Mesenchymal stem cell (in vitro differentiated cells and primary cell): ENCODE data around the gene TTC33.
A peak's percentile ranks its signal among the peaks of the same experiment; 100 is the strongest.

Experiments used
- DNase-seq: peaks from one replicate; pipeline ENCODE4 v3.0.0-alpha.2; 2013
- H2AFZ ChIP-seq: one replicate; pipeline ENCODE4 v1.6.1; 2013; ENCODE audit warnings: low read depth, mild to moderate bottlenecking, control low read depth, inconsistent platforms, low read length, moderate library complexity
- H2AK5ac ChIP-seq: 2 replicates; pipeline ENCODE4 v1.6.1; 2013; ENCODE audit warnings: low read length, moderate library complexity, mild to moderate bottlenecking, inconsistent platforms; ENCODE audit not compliant: severe bottlenecking
- H2BK120ac ChIP-seq: one replicate; pipeline ENCODE4 v1.6.1; 2013; ENCODE audit warnings: low read depth, mild to moderate bottlenecking, inconsistent platforms, low read length, moderate library complexity
- H2BK12ac ChIP-seq, 2 experiments: one replicate each; pipeline ENCODE4 v1.6.1; 2013; ENCODE audit warnings: inconsistent platforms in 2 of 2, low read length in 2 of 2, mild to moderate bottlenecking in 2 of 2, moderate library complexity in 2 of 2, control low read depth in 1 of 2
- H2BK15ac ChIP-seq: one replicate; pipeline ENCODE4 v1.6.1; 2013; ENCODE audit warnings: mild to moderate bottlenecking, low read depth, inconsistent platforms; ENCODE audit not compliant: poor library complexity, severe bottlenecking
- H2BK5ac ChIP-seq: 2 replicates; pipeline ENCODE4 v1.6.1; 2013; ENCODE audit warnings: low read depth, mild to moderate bottlenecking, low read length, control low read depth, inconsistent platforms; ENCODE audit not compliant: poor library complexity, severe bottlenecking
- H3K14ac ChIP-seq, 2 experiments: one replicate each; pipeline ENCODE4 v1.6.1; 2013; ENCODE audit warnings: inconsistent platforms in 2 of 2, low read length in 2 of 2, control low read depth in 1 of 2, mild to moderate bottlenecking in 1 of 2, moderate library complexity in 1 of 2
- H3K18ac ChIP-seq, 2 experiments: one replicate each; pipeline ENCODE4 v1.6.1; 2013; ENCODE audit warnings: inconsistent platforms in 2 of 2, low read length in 2 of 2, control low read depth in 1 of 2, low read depth in 1 of 2, mild to moderate bottlenecking in 1 of 2
- H3K23ac ChIP-seq, 2 experiments: one replicate each; pipeline ENCODE4 v1.6.1; 2013; ENCODE audit warnings: inconsistent platforms in 2 of 2, low read length in 2 of 2, mild to moderate bottlenecking in 2 of 2, moderate library complexity in 2 of 2, control low read depth in 1 of 2
- H3K27ac ChIP-seq: 2 replicates; pipeline ENCODE4 v1.5.1; 2013; ENCODE audit warnings: mild to moderate bottlenecking, moderate library complexity, low read length, control low read depth, inconsistent platforms; ENCODE audit not compliant: poor library complexity, severe bottlenecking
- H3K27me3 ChIP-seq, 2 experiments: 2 replicates each; pipeline versions ENCODE4 v1.6.1 to v1.7.0; 2013; ENCODE audit warnings: low read length in 2 of 2, mild to moderate bottlenecking in 2 of 2, moderate library complexity in 2 of 2, control low read depth in 1 of 2, inconsistent platforms in 1 of 2; ENCODE audit not compliant: control insufficient read depth in 1 of 2, insufficient read depth in 1 of 2
- H3K36me3 ChIP-seq, 2 experiments: 2 replicates each; pipeline versions ENCODE4 v1.6.1 to v1.7.0; 2013; ENCODE audit warnings: low read length in 2 of 2, control low read depth in 1 of 2, inconsistent platforms in 1 of 2, low read depth in 1 of 2, mild to moderate bottlenecking in 1 of 2; ENCODE audit not compliant: insufficient read depth in 2 of 2, control insufficient read depth in 1 of 2
- H3K4ac ChIP-seq, 2 experiments: one replicate each; pipeline ENCODE4 v1.6.1; 2013; ENCODE audit warnings: inconsistent platforms in 2 of 2, low read length in 2 of 2, mild to moderate bottlenecking in 2 of 2, moderate library complexity in 2 of 2, control low read depth in 1 of 2, low read depth in 1 of 2
- H3K4me1 ChIP-seq: 2 replicates; pipeline ENCODE4 v1.6.1; 2013; ENCODE audit warnings: low read depth, low read length, control low read depth; ENCODE audit not compliant: control insufficient read depth, insufficient read depth
- H3K4me2 ChIP-seq: 2 replicates; pipeline ENCODE4 v1.6.1; 2013; ENCODE audit warnings: low read length, mild to moderate bottlenecking, inconsistent platforms; ENCODE audit not compliant: poor library complexity, severe bottlenecking
- H3K4me3 ChIP-seq, 2 experiments: 2 replicates each; pipeline versions ENCODE4 v1.5.1 to v1.7.0; 2013; ENCODE audit warnings: low read length in 2 of 2, mild to moderate bottlenecking in 2 of 2, control low read depth in 1 of 2, low read depth in 1 of 2; ENCODE audit not compliant: insufficient read depth in 1 of 2
- H3K79me1 ChIP-seq: replicated peaks from 2 replicates; pipeline ENCODE4 v1.6.1; 2013; ENCODE audit warnings: mild to moderate bottlenecking, control low read depth, low read length, inconsistent platforms; ENCODE audit not compliant: poor library complexity, severe bottlenecking
- H3K9ac ChIP-seq: 2 replicates; pipeline ENCODE4 v1.7.0; 2013; ENCODE audit warnings: mild to moderate bottlenecking, low read length, moderate library complexity
- H3K9me3 ChIP-seq: 2 replicates; pipeline ENCODE4 v1.7.0; 2013; ENCODE audit warnings: mild to moderate bottlenecking, low read length; ENCODE audit not compliant: control insufficient read depth
- H4K8ac ChIP-seq: one replicate; pipeline ENCODE4 v1.6.1; 2013; ENCODE audit warnings: inconsistent platforms, mild to moderate bottlenecking, low read length, moderate library complexity
- H4K91ac ChIP-seq: one replicate; pipeline ENCODE4 v1.6.1; 2013; ENCODE audit warnings: mild to moderate bottlenecking, low read length, inconsistent platforms
- WGBS: methylation state at CpG from one replicate; pipeline ENCODE4 v1.1.7; 2013; ENCODE audit warnings: mixed read lengths; 5-methylcytosine and 5-hydroxymethylcytosine counted together

TTC33 gene

DNA sequence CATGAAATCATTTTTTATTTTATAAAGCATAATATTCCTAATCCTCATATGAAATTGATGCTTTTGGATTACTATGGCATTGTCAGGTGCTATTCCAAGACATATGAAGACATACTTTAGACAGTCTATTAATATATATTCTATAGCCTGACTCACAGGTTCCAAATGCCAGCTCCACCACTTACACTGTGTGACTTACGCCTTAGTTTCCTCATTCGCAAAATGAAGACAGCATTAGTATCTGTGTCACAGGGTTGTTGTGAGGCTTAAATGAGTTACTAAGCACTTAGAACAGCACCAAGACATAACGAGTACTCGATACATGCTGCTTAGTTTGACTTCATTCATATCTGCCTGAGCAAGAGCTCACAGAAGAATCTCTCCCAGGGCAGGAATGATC is 208.2 kb downstream of the TTC33 start:
- no peak for DNase-seq
- H3K79me1 ChIP-seq: no peaks in the 10 kb centered on the region

GRCh38 chr5:40540301-40540700 is 215.5 kb downstream of the TTC33 start:
- Histone ChIP-seq H2BK12ac (no peak overlapping the region), H2BK120ac (no peak overlapping the region), H3K18ac (no peak overlapping the region), H3K36me3 (no peaks in the 10 kb centered on the region), H4K91ac (no peak overlapping the region), H3K27ac (no peak overlapping the region), H3K4me1 (no peaks in the 10 kb centered on the region), H2AFZ (no peak overlapping the region), H3K23ac (no peak overlapping the region), H3K9ac (no peak overlapping the region), H3K4me3 (no peak overlapping the region), H2BK15ac (no peak overlapping the region), H4K8ac (no peak overlapping the region), H2BK5ac (no peak overlapping the region), H3K79me1 (no peaks in the 10 kb centered on the region), H3K4ac (no peak overlapping the region), H3K4me2 (no peak overlapping the region), H3K14ac (no peak overlapping the region), H2AK5ac (no peak overlapping the region), H3K9me3 (no peaks in the 10 kb centered on the region), H3K27me3 (no peaks in the 10 kb centered on the region)
- no peak for DNase-seq

More for the DNA sequence above, 208.2 kb downstream of the TTC33 start:
- Histone ChIP-seq H3K4me2 (no peak overlapping the region), H2BK120ac (no peak overlapping the region), H4K91ac (no peak overlapping the region), H2BK12ac (no peak overlapping the region), H3K23ac (no peak overlapping the region), H2AK5ac (no peak overlapping the region), H3K27ac (no peak overlapping the region), H3K9me3 (no peaks in the 10 kb centered on the region), H2BK15ac (no peak overlapping the region), H3K4ac (no peak overlapping the region), H3K14ac (no peak overlapping the region), H3K18ac (no peak overlapping the region), H2BK5ac (no peak overlapping the region), H2AFZ (no peak overlapping the region), H3K4me1 (peaks cover 3% of the 10 kb centered on the region), H3K4me3 (no peak overlapping the region), H4K8ac (no peak overlapping the region), H3K36me3 (no peaks in the 10 kb centered on the region), H3K9ac (no peak overlapping the region), H3K27me3 (no peaks in the 10 kb centered on the region)
- WGBS: 95% methylated on average over 4 of the region's 4 CpGs

GRCh38 chr5:40524677-40525076 is 231.1 kb downstream of the TTC33 start:
- no peak overlapping the region for H3K18ac ChIP-seq
- H3K27ac ChIP-seq: no peak overlapping the region
- H3K4me2 ChIP-seq: no peak overlapping the region
- no peak overlapping the region for H4K8ac ChIP-seq
- H3K9ac ChIP-seq: no peak overlapping the region
- H3K9me3 ChIP-seq: no peaks in the 10 kb centered on the region
- no peak overlapping the region for H4K91ac ChIP-seq
- no peak overlapping the region for H2BK5ac ChIP-seq
- H3K79me1 ChIP-seq: no peaks in the 10 kb centered on the region
- H2BK15ac ChIP-seq: no peak overlapping the region
- no peak for DNase-seq
- no peak overlapping the region for H2AFZ ChIP-seq
- H3K36me3 ChIP-seq: no peaks in the 10 kb centered on the region
- no peaks in the 10 kb centered on the region for H3K27me3 ChIP-seq
- no peak overlapping the region for H3K23ac ChIP-seq
- H3K4ac ChIP-seq: no peak overlapping the region
- H3K4me3 ChIP-seq: no peak overlapping the region
- H2BK120ac ChIP-seq: no peak overlapping the region
- H2BK12ac ChIP-seq: no peak overlapping the region
- H3K14ac ChIP-seq: no peak overlapping the region
- whole genome bisulfite sequencing: no CpG with 5 or more reads among the region's 1 CpG
- no peaks in the 10 kb centered on the region for H3K4me1 ChIP-seq
- no peak overlapping the region for H2AK5ac ChIP-seq

GRCh38 chr5:40521925-40522324 is 233.8 kb downstream of the TTC33 start:
- no peak overlapping the region for H2AFZ ChIP-seq
- DNase-seq: peak; percentile 25
- no peak overlapping the region for H2BK15ac ChIP-seq
- no peak overlapping the region for H4K8ac ChIP-seq
- H2BK12ac ChIP-seq: no peak overlapping the region
- no peaks in the 10 kb centered on the region for H3K36me3 ChIP-seq
- H3K4me2 ChIP-seq: no peak overlapping the region
- no peak overlapping the region for H3K18ac ChIP-seq
- H2AK5ac ChIP-seq: no peak overlapping the region
- no peak overlapping the region for H3K23ac ChIP-seq
- no peaks in the 10 kb centered on the region for H3K4me1 ChIP-seq
- H3K27me3 ChIP-seq: no peaks in the 10 kb centered on the region
- no peak overlapping the region for H3K9ac ChIP-seq
- H3K4ac ChIP-seq: no peak overlapping the region
- no peak overlapping the region for H2BK5ac ChIP-seq
- no peaks in the 10 kb centered on the region for H3K9me3 ChIP-seq
- H3K79me1 ChIP-seq: no peaks in the 10 kb centered on the region
- H3K14ac ChIP-seq: no peak overlapping the region
- no peak overlapping the region for H4K91ac ChIP-seq
- no peak overlapping the region for H2BK120ac ChIP-seq
- H3K4me3 ChIP-seq: no peak overlapping the region
- H3K27ac ChIP-seq: no peak overlapping the region
